Bronchial epithelial cell (primary cell): ENCODE measurements around the gene ADSS2. TPM values are rescaled to one million over a fixed set of nuclear protein-coding genes. Genes with fewer than 3 reads are reported as not detected.
A peak's percentile ranks its signal among the peaks of the same experiment; 100 is the strongest.
"Not testable (repeated sequence)": the region's sequence is repeated elsewhere in the genome, so short reads cannot be mapped to it uniquely, and the experiment has no call there.

Experiments
- DNase-seq: peaks from one replicate; pipeline ENCODE4 v3.0.0-alpha.2; 2010; ENCODE audit warnings: low read depth
- FAIRE-seq: peaks from 2 replicates; lab custom pipeline; 2011; peaks lifted over from hg19 to GRCh38; lab: Jason Lieb, UNC
- H3K27me3 ChIP-seq: 2 replicates; pipeline ENCODE4 v1.5.1; 2011; ENCODE audit warnings: low read length; ENCODE audit not compliant: control insufficient read depth, insufficient read depth
- H3K36me3 ChIP-seq: 2 replicates; pipeline ENCODE4 v1.5.1; 2011; ENCODE audit warnings: low read length; ENCODE audit not compliant: control insufficient read depth, insufficient read depth
- H3K4me3 ChIP-seq: 2 replicates; pipeline ENCODE4 v1.5.1; 2011; ENCODE audit warnings: mild to moderate bottlenecking, low read depth, low read length, control low read depth
- total RNA-seq: library from RNA; depleted of rRNA; stranded (reverse); fragments of >200 nt; gene quantifications from 2 replicates; pipeline ENCODE4 v1.2.1, GENCODE V29; 2014
- TF ChIP-seq, protein P1 (sequence below): IDR thresholded peaks from 2 replicates; pipeline ENCODE4 v1.5.1; 2011; ENCODE audit warnings: mild to moderate bottlenecking, moderate library complexity, low read length, control low read depth, inconsistent platforms; ENCODE audit not compliant: insufficient read depth, severe bottlenecking

Gene ADSS2
- 31.2 and 40.8 TPM in 2 replicates for total RNA-seq

DNA sequence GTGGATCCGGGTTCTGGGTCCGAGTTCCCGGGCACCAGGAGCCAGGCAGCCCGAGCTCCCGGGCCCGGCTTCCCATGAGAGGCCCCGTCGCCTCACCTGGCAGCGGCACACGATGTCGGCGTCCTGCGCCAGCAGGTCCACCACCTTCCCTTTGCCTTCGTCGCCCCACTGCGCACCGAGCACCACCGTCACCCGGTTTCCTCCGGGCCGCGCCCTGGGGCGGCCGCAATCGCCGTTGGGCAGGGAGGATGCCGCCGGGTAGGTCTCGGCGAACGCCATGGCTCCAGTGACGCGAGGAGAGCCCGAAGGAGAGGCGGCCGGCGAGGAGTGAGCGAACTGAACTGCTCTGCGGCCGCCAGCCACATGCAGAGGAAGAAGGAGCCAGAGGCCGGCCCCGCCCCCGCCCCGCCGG is at the start of gene ADSS2:
Gene ADSS2 (minus strand): TSS at position 371 of the 412 bp plus-strand sequence. CDS start 92 bp downstream, at position 279.
- Histone ChIP-seq H3K27me3 (no peaks in the 10 kb centered on the region), H3K4me3 (peak within 1 kb of the TSS; percentile 95), H3K36me3 (no peaks in the 10 kb centered on the region)
- TF ChIP-seq, protein P1, sequence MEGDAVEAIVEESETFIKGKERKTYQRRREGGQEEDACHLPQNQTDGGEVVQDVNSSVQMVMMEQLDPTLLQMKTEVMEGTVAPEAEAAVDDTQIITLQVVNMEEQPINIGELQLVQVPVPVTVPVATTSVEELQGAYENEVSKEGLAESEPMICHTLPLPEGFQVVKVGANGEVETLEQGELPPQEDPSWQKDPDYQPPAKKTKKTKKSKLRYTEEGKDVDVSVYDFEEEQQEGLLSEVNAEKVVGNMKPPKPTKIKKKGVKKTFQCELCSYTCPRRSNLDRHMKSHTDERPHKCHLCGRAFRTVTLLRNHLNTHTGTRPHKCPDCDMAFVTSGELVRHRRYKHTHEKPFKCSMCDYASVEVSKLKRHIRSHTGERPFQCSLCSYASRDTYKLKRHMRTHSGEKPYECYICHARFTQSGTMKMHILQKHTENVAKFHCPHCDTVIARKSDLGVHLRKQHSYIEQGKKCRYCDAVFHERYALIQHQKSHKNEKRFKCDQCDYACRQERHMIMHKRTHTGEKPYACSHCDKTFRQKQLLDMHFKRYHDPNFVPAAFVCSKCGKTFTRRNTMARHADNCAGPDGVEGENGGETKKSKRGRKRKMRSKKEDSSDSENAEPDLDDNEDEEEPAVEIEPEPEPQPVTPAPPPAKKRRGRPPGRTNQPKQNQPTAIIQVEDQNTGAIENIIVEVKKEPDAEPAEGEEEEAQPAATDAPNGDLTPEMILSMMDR, result no peak
- DNase-seq (no peak), FAIRE-seq (no peak)

DNA sequence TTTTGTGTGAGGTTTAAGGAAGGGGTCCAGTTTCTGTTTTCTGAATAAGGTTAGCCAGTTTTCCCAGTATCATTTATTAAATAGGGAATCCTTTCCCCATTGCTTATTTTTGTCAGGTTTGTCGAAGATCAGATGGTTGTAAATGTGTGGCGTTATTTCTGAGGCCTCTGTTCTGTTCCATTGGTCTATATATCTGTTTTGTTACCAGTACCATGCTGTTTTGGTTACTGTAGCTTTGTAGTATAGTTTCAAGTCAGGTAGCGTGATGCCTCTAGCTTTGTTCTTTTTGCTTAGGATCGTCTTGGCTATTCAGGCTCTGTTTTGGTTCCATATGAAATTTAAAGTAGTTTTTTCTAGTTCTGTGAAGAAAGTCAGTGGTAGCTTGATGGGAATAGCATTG is 48.8 kb upstream of the ADSS2 start:
- not testable (repeated sequence) for H3K4me3 ChIP-seq, H3K36me3 ChIP-seq, H3K27me3 ChIP-seq, FAIRE-seq, DNase-seq

DNA sequence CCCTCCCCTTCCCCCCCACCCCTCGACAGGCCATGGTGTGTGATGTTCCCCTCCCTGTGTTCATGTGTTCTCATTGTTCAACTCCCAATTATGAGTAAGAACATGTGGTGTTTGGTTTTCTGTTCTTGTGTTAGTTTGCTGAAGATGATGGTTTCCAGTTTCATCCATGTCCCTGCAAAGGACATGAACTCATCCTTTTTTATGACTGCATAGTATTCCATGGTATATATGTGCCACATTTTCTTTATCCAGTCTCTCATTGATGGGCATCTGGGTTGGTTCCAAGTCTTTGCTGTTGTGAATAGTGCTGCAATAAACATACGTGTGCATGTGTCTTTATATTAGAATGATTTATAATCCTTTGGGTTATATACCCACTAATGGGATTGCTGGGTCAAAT is 47.8 kb upstream of the ADSS2 start:
- not testable (repeated sequence) for DNase-seq, H3K4me3 ChIP-seq, FAIRE-seq, H3K36me3 ChIP-seq, H3K27me3 ChIP-seq

DNA sequence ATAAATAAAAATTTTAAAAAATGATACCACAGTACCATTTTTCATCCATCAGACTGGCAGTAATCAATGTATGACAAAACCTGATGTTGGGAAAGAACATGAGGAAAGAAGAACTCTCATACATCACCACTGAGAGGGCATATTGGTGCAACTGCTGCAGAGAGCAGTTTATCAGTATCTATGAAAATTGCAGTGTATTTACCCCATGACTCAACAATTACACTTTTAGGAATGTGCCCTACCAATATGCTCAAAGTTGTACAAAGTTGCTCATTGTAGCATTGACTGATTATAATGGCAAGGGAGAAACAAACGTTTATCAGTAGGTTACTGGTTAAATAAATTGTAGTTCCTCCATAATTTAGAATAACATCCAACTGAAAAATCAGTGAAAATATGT is 46.1 kb upstream of the ADSS2 start:
- TF ChIP-seq, protein P1, result no peak
- Histone ChIP-seq H3K4me3 (no peak overlapping the region), H3K36me3 (no peaks in the 10 kb centered on the region), H3K27me3 (no peaks in the 10 kb centered on the region)
- DNase-seq (no peak), FAIRE-seq (no peak)

GRCh38 chr1:244496186-244496585 is 44.5 kb upstream of the ADSS2 start:
- DNase-seq, result peak; percentile 57

GRCh38 chr1:244494653-244495052 is 42.9 kb upstream of the ADSS2 start:
- FAIRE-seq, result no peak
- TF ChIP-seq, protein P1, result no peak
- H3K36me3 ChIP-seq, result no peaks in the 10 kb centered on the region
- H3K27me3 ChIP-seq, result no peaks in the 10 kb centered on the region
- H3K4me3 ChIP-seq, result no peak overlapping the region
- no peak for DNase-seq

More at GRCh38 chr1:244496186-244496585, 44.5 kb upstream of the ADSS2 start:
- Histone ChIP-seq H3K4me3 (no peak overlapping the region), H3K36me3 (no peaks in the 10 kb centered on the region), H3K27me3 (no peaks in the 10 kb centered on the region)
- TF ChIP-seq, protein P1, result no peak
- no peak for FAIRE-seq

DNA sequence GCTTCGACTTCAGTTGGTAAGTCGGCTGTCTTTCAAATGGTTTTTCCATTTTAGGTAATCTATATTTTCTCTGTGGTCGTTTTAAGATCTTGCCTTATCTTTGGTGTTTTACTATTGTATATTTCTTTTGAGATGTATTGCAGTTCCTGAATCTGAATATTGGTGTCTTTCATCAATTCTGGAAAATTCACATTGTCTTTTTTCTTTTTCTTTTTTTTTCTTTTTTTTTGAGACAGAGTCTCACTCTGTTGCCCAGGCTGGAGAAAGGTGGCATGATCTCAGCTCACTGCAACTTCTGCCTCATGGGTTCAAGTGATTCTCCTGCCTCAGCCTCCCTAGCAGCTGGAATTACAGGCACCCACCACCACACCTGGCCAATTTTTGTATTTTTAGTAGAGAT is 33.3 kb upstream of the ADSS2 start:
- H3K4me3 ChIP-seq, H3K27me3 ChIP-seq, FAIRE-seq, H3K36me3 ChIP-seq, DNase-seq: not testable (repeated sequence)
